Smooth muscle cell (in vitro differentiated cells): ENCODE data around the gene RABL2B. TPM values are rescaled to one million over a fixed set of nuclear protein-coding genes. Genes with fewer than 3 reads are reported as not detected.

Source experiments
- DNase-seq: peaks from one replicate; lab custom pipeline; 2025; ENCODE audit not compliant: unreplicated experiment; lab: John Stamatoyannopoulos, UW
- H2AFZ ChIP-seq: fragments of 200-600 bp; sonication (generic); 2 replicates; pipeline ENCODE4 v1.6.0; 2016; ENCODE audit warnings: antibody characterized with exemption, low read depth, mild to moderate bottlenecking
- H3F3A ChIP-seq: fragments of 200-600 bp; sonication (generic); 2 replicates; pipeline ENCODE4 v1.6.0; 2017; ENCODE audit warnings: antibody characterized with exemption, low read depth
- H3K27ac ChIP-seq: fragments of 200-600 bp; sonication (generic); 2 replicates; pipeline ENCODE4 v1.5.1; 2016; ENCODE audit warnings: low read depth, mild to moderate bottlenecking
- H3K27me3 ChIP-seq: fragments of 200-600 bp; sonication (generic); 2 replicates; pipeline ENCODE4 v1.6.1; 2016; ENCODE audit warnings: low read depth, mild to moderate bottlenecking
- H3K36me3 ChIP-seq: fragments of 200-600 bp; sonication (generic); 2 replicates; pipeline ENCODE4 v1.5.1; 2016; ENCODE audit warnings: low read depth
- H3K4me1 ChIP-seq: fragments of 200-600 bp; sonication (generic); 2 replicates; pipeline ENCODE4 v1.5.1; 2016; ENCODE audit warnings: low read depth
- H3K4me2 ChIP-seq: fragments of 200-600 bp; sonication (generic); 2 replicates; pipeline ENCODE4 v1.6.0; 2016; ENCODE audit warnings: mild to moderate bottlenecking
- H3K4me3 ChIP-seq: fragments of 200-600 bp; sonication (generic); 2 replicates; pipeline ENCODE4 v1.5.1; 2016; ENCODE audit warnings: mild to moderate bottlenecking
- H3K79me2 ChIP-seq: fragments of 200-600 bp; sonication (generic); 2 replicates; pipeline ENCODE4 v1.6.0; 2016; ENCODE audit warnings: low read depth, mild to moderate bottlenecking
- H3K9ac ChIP-seq: fragments of 200-600 bp; sonication (generic); 2 replicates; pipeline ENCODE4 v1.6.0; 2016; ENCODE audit warnings: low read depth
- H3K9me3 ChIP-seq: fragments of 200-600 bp; sonication (generic); replicated peaks from 2 replicates; pipeline ENCODE4 v1.5.1; 2016; ENCODE audit warnings: low read depth
- H4K20me1 ChIP-seq: fragments of 200-600 bp; sonication (generic); 2 replicates; pipeline ENCODE4 v1.6.0; 2016; ENCODE audit warnings: low read depth
- whole genome bisulfite sequencing: methylation state at CpG from one replicate; pipeline ENCODE4 v1.1.7; 2016; ENCODE audit warnings: low lambda C conversion rate; 5-methylcytosine and 5-hydroxymethylcytosine counted together
- polyA plus RNA-seq: library from polyadenylated mRNA; unstranded; fragments of >200 nt; fragmentation: Nextera tagmentation; extraction: Ambion mirVana; gene quantifications from 2 replicates; pipeline ENCODE4 v1.2.1, GENCODE V29; 2016
- total RNA-seq: library from RNA; depleted of rRNA; stranded (reverse); fragments of >200 nt; gene quantifications from 2 replicates; pipeline ENCODE4 v1.2.3, GENCODE V29; 2014
- TF ChIP-seq, protein P1 (sequence below): fragments of 200-600 bp; sonication (generic); IDR thresholded peaks from 2 replicates; pipeline ENCODE4 v1.5.1; 2017; ENCODE audit warnings: borderline replicate concordance, mild to moderate bottlenecking, antibody characterized with exemption; ENCODE audit not compliant: insufficient read depth, poor library complexity, severe bottlenecking

RABL2B gene
- total and polyA plus RNA-seq, 2 experiments from 2014 or later, result 12.5 to 17.4 TPM

GRCh38 chr22:50719814-50720300 is 63.6 kb downstream of the RABL2B start:
- TF ChIP-seq, protein P1, sequence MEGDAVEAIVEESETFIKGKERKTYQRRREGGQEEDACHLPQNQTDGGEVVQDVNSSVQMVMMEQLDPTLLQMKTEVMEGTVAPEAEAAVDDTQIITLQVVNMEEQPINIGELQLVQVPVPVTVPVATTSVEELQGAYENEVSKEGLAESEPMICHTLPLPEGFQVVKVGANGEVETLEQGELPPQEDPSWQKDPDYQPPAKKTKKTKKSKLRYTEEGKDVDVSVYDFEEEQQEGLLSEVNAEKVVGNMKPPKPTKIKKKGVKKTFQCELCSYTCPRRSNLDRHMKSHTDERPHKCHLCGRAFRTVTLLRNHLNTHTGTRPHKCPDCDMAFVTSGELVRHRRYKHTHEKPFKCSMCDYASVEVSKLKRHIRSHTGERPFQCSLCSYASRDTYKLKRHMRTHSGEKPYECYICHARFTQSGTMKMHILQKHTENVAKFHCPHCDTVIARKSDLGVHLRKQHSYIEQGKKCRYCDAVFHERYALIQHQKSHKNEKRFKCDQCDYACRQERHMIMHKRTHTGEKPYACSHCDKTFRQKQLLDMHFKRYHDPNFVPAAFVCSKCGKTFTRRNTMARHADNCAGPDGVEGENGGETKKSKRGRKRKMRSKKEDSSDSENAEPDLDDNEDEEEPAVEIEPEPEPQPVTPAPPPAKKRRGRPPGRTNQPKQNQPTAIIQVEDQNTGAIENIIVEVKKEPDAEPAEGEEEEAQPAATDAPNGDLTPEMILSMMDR, result no peak

GRCh38 chr22:50718352-50718709 is 65.1 kb downstream of the RABL2B start:
- peaks cover 37% of the 10 kb centered on the region for H3K27me3 ChIP-seq
- H3K4me3 ChIP-seq, result no peak overlapping the region
- H3K9ac ChIP-seq, result no peak overlapping the region
- H3K4me2 ChIP-seq, result no peak overlapping the region
- TF ChIP-seq, protein P1, result no peak
- H3K4me1 ChIP-seq, result no peaks in the 10 kb centered on the region
- H3F3A ChIP-seq, result no peaks in the 10 kb centered on the region
- H3K27ac ChIP-seq, result no peak overlapping the region
- WGBS, result 93% methylated on average over 10 of the region's 10 CpGs
- peaks cover 20% of the 10 kb centered on the region for H4K20me1 ChIP-seq
- no peak overlapping the region for H2AFZ ChIP-seq
- no peaks in the 10 kb centered on the region for H3K9me3 ChIP-seq
- H3K79me2 ChIP-seq, result no peaks in the 10 kb centered on the region
- H3K36me3 ChIP-seq, result no peaks in the 10 kb centered on the region
- DNase-seq, result no peak

More at GRCh38 chr22:50719814-50720300, 63.6 kb downstream of the RABL2B start:
- H3K27ac ChIP-seq, result no peak overlapping the region
- H3K4me3 ChIP-seq, result peak overlapping the region; percentile 26
- H3K36me3 ChIP-seq, result no peaks in the 10 kb centered on the region
- H3K4me2 ChIP-seq, result peak overlapping the region; percentile 67
- peaks cover 37% of the 10 kb centered on the region for H3K27me3 ChIP-seq
- 29% methylated on average over 23 of the region's 40 CpGs for WGBS
- H3F3A ChIP-seq, result no peaks in the 10 kb centered on the region
- no peak overlapping the region for H3K9ac ChIP-seq
- no peaks in the 10 kb centered on the region for H3K79me2 ChIP-seq
- DNase-seq, result no peak
- no peaks in the 10 kb centered on the region for H3K9me3 ChIP-seq
- peaks cover 20% of the 10 kb centered on the region for H4K20me1 ChIP-seq
- H2AFZ ChIP-seq, result no peak overlapping the region
- no peaks in the 10 kb centered on the region for H3K4me1 ChIP-seq

DNA sequence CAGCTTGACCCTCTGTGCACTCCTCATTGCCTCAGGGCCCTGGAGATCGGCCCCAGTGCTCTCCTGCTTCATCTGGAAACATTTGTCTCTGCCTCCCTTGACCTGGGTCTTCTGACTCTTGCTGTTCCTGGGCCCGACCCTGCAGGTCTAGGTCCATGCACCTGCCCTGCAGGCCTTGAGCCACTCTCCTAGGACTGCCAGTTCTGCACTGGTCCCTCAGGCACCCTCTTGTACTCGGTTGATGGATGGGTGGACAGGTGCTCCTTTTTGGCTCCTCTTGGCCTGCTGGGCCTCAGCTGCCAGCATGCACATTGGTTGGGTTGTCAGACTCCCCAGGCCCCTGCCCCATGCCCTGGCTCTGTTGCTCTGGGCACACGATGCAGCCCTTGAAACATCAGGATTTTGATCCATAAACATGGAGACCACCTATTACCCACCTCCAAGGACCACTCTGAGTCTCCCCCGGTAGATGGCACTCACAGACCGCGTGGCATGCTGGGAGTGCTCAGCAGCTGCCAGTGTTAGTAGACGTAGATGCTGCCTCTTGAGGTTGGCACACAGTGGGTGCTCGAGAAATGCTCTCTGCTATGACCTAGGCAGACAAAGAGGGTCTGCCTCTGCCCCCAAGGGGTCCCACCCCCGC is 65.6 kb downstream of the RABL2B start:
- no peak overlapping the region for H3K27ac ChIP-seq
- TF ChIP-seq, protein P1, result no peak

More for the DNA sequence above, 65.6 kb downstream of the RABL2B start:
- H3K9me3 ChIP-seq, result no peaks in the 10 kb centered on the region
- H3K9ac ChIP-seq, result no peak overlapping the region
- H3K4me3 ChIP-seq, result no peak overlapping the region
- no peaks in the 10 kb centered on the region for H3K79me2 ChIP-seq
- H3F3A ChIP-seq, result no peaks in the 10 kb centered on the region
- H3K36me3 ChIP-seq, result no peaks in the 10 kb centered on the region
- DNase-seq, result no peak
- no peaks in the 10 kb centered on the region for H3K4me1 ChIP-seq
- H2AFZ ChIP-seq, result no peak overlapping the region
- H4K20me1 ChIP-seq, result peaks cover 20% of the 10 kb centered on the region
- peaks cover 37% of the 10 kb centered on the region for H3K27me3 ChIP-seq
- 90% methylated on average over 10 of the region's 10 CpGs for WGBS
- no peak overlapping the region for H3K4me2 ChIP-seq

Other genes with a start within 250 kb of the RABL2B start
- gene KLHDC7B, start 237.7 kb downstream of the RABL2B start, total RNA-seq, result 0.31 and 1.1 TPM in 2 replicates
- gene KLHDC7B, start 237.7 kb downstream of the RABL2B start, polyA plus RNA-seq, result 1.5 and 2.2 TPM in 2 replicates
- gene SYCE3, start 220.7 kb downstream of the RABL2B start, total RNA-seq, result not detected in 2 replicates
- not detected in 2 replicates for gene SYCE3, start 220.7 kb downstream of the RABL2B start, polyA plus RNA-seq
- gene CPT1B, start 205.2 kb downstream of the RABL2B start, total RNA-seq, result 13.1 and 19.3 TPM in 2 replicates
- gene CPT1B, start 205.2 kb downstream of the RABL2B start, polyA plus RNA-seq, result 20.7 and 38.3 TPM in 2 replicates
- gene CHKB, start 200.8 kb downstream of the RABL2B start, total RNA-seq, result 33.6 and 35.2 TPM in 2 replicates
- 62.8 and 64.8 TPM in 2 replicates for gene CHKB, start 200.8 kb downstream of the RABL2B start, polyA plus RNA-seq
- 0.63 TPM in 2 replicates for gene MAPK8IP2, start 182.8 kb downstream of the RABL2B start, total RNA-seq
- gene MAPK8IP2, start 182.8 kb downstream of the RABL2B start, polyA plus RNA-seq, result 1.2 and 1.5 TPM in 2 replicates
- gene ARSA, start 155.5 kb downstream of the RABL2B start, total RNA-seq, result 16.6 and 19.9 TPM in 2 replicates
- 16.6 and 17.7 TPM in 2 replicates for gene ARSA, start 155.5 kb downstream of the RABL2B start, polyA plus RNA-seq
- 1.3 and 2.0 TPM in 2 replicates for gene SHANK3, start 110.8 kb downstream of the RABL2B start, total RNA-seq
- 1.6 and 1.9 TPM in 2 replicates for gene SHANK3, start 110.8 kb downstream of the RABL2B start, polyA plus RNA-seq
- 0.27 and 1.9 TPM in 2 replicates for gene ACR, start 45.4 kb downstream of the RABL2B start, total RNA-seq
- gene ACR, start 45.4 kb downstream of the RABL2B start, polyA plus RNA-seq, result not detected in 2 replicates